Measurements from ENCODE around the gene RNLS. TPM values are rescaled to one million over a fixed set of nuclear protein-coding genes. Genes with fewer than 3 reads are reported as not detected.

Gene RNLS
- total and polyA plus RNA-seq, 2 of the 4 experiments (the other 2 are of a cell fraction), result 4.5 to 7.0 TPM

- WGBS, 2 experiments (ENCODE audit: extremely low coverage in 2 of 2, insufficient read length in 1 of 2), result no CpG with 5 or more reads among the region's 2 CpGs
- CTCF ChIA-PET, result no interaction called here
Observed at GRCh38 chr10:88557658-88558057, 25.5 kb downstream of the RNLS start.

More at GRCh38 chr10:88557658-88558057, 25.5 kb downstream of the RNLS start:
- Histone ChIP-seq H3K4me3 (ENCODE audit: insufficient read depth, low read depth, low read length) (no peak overlapping the region), H3K18ac (ENCODE audit: low read depth, low read length) (no peak overlapping the region), H2BK5ac (ENCODE audit: low read depth, low read length, poor library complexity, severe bottlenecking) (peak overlapping the region; percentile 30), H4K5ac (ENCODE audit: low read depth, low read length) (no peak overlapping the region), H3K9ac (ENCODE audit: low read depth, low read length) (no peak overlapping the region), H2BK20ac (ENCODE audit: low read depth, low read length) (no peak overlapping the region), H3K9me3 (ENCODE audit: control insufficient read depth, insufficient read depth, low read length) (no peaks in the 10 kb centered on the region; the same call in 1 of the 2 replicates), H4K8ac (ENCODE audit: low read depth in 2 of 2, low read length in 2 of 2) (peak overlapping the region in 1 of 2 experiments; percentile 2; a peak in 1 of 4 replicates), H4K91ac (ENCODE audit: insufficient read depth, low read depth, low read length) (no peak overlapping the region), H2AFZ (replicated peaks; ENCODE audit: low read length, poor library complexity) (no peak overlapping the region), H3K27ac (ENCODE audit: insufficient read depth, low read length) (no peak overlapping the region), H3K27me3 (ENCODE audit: control insufficient read depth, insufficient read depth, low read length) (no peaks in the 10 kb centered on the region), H2AK5ac (ENCODE audit: low read depth, low read length) (no peak overlapping the region), H2BK15ac (ENCODE audit: low read depth, low read length) (no peak overlapping the region), H3K4me2 (ENCODE audit: low read depth, low read length) (0 out of 2 replicates have a peak overlapping the region, but pooled peaks have one; percentile 29), H3K79me1 (ENCODE audit: low read depth in 1 of 2, low read length in 2 of 2) (no peaks in the 10 kb centered on the region), H3K56ac (ENCODE audit: extremely low read depth, insufficient read depth, low read length) (no peak overlapping the region), H3K4ac (ENCODE audit: low read depth, low read length) (no peak overlapping the region), H2AK9ac (replicated peaks; ENCODE audit: low read depth, low read length, poor library complexity) (no peak overlapping the region), H3K36me3 (ENCODE audit: control insufficient read depth, insufficient read depth, low read length) (no peaks in the 10 kb centered on the region), H3K23ac (ENCODE audit: low read depth, low read length) (no peak overlapping the region), H4K20me1 (ENCODE audit: insufficient read depth, low read length) (no peaks in the 10 kb centered on the region), H3K4me1 (ENCODE audit: control insufficient read depth, insufficient read depth, low read length) (no peaks in the 10 kb centered on the region; the same call in 1 of the 2 replicates), H3K9me1 (ENCODE audit: insufficient read depth, low read length) (no peaks in the 10 kb centered on the region), H2BK120ac (ENCODE audit: low read depth, low read length) (no peak overlapping the region), H3K14ac (replicated peaks; ENCODE audit: low read depth, low read length) (no peak overlapping the region)
- TF ChIP-seq FOS (IDR thresholded peaks at IDR 0.05; ENCODE audit: low read depth, low read length) (peak; percentile 78; the same call in 1 of the 2 replicates), BHLHE40 (IDR thresholded peaks at IDR 0.05; ENCODE audit: low read depth, low read length) (no peak), CEBPB (IDR thresholded peaks at IDR 0.05; ENCODE audit: low read depth, low read length) (peak; percentile 96)
- BruUV-seq (replicated peaks), result no TSS peak
- POLR2A ChIA-PET (ENCODE audit: unreplicated experiment), result no interaction called here
- intact Hi-C loops (cut with micrococcal nuclease), result loop anchor here (10.0 kb wide), 3 partner anchors 403 to 623 kb away; no protein-coding TSS in a partner anchor
- in situ Hi-C loops (cut with MboI; ENCODE audit: low sequenced_read_pairs), result no loop called here
- DNase-seq (peak; percentile 81), ATAC-seq (ENCODE audit: low read depth) (peak; percentile 33)
- dilution Hi-C loops (cut with HindIII; ENCODE audit: low sequenced_read_pairs, unreplicated experiment), result no loop called here

Measured in IMR-90 (cell line).